GM12878 (cell line): Measurements from ENCODE around the gene ING3.

Experiments
- HDAC2 ChIP-seq: fragments of 200-600 bp; sonication (generic); IDR thresholded peaks from 2 replicates; pipeline ENCODE4 v1.6.1; 2017
- NFIC ChIP-seq: IDR thresholded peaks from 2 replicates; pipeline ENCODE4 v1.6.1; 2012; ENCODE audit warnings: low read depth, mild to moderate bottlenecking, inconsistent platforms, low read length, moderate library complexity
- SPI1 ChIP-seq: IDR thresholded peaks from 2 replicates; pipeline ENCODE4 v1.6.1; 2011; ENCODE audit warnings: low read depth, mild to moderate bottlenecking, low read length, moderate library complexity, borderline replicate concordance; ENCODE audit not compliant: insufficient read depth
- ZNF24 ChIP-seq: fragments of 450-650 bp; IDR thresholded peaks from 2 replicates; pipeline ENCODE4 v1.6.1; 2017; ENCODE audit warnings: antibody characterized with exemption, mild to moderate bottlenecking
- ZNF274 ChIP-seq: IDR thresholded peaks from one replicate; pipeline ENCODE4 v1.8.0; 2011; ENCODE audit not compliant: insufficient read length, insufficient read depth

GRCh38 chr7:120992965-120993494 is 42.5 kb downstream of the ING3 start:
- TF ChIP-seq HDAC2, result no peak
- no peak for TF ChIP-seq ZNF274
- TF ChIP-seq NFIC, result no peak
- no peak for TF ChIP-seq SPI1
- TF ChIP-seq ZNF24, result no peak
